Activated T-cell treated with anti-CD3 and anti-CD28 coated beads, Interleukin-2, amount 50 U/mL, for 48 hours (primary cell): ENCODE measurements around the gene CFAP77.
A peak's percentile ranks its signal among the peaks of the same experiment; 100 is the strongest.

Experiments
- DNase-seq, 2 experiments: peaks; one replicate each; pipeline ENCODE4 v3.0.0-alpha.2; 2020

CFAP77 gene

DNA sequence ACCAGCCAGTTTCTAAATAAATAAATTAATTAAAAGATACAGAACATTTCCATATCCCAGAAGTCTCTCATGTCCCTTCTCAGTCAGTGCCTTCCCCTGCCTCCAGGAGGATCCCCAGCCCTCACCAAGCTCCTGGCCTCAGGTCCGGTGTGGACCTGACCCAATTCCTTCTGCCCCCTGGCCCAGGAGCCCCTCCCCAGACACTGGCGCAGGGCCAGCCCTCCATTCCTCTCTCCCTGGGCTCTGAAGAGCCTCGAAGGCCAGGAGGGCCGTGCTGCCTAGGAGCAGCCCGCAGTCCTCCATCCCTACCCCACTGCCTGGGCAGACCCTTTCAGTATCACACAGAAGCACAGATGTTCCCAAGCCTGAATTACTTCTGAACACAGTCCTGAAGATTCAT lies 110.6 kb downstream of the CFAP77 start:
- no peak for DNase-seq

GRCh38 chr9:132525308-132526023 lies 115.5 kb downstream of the CFAP77 start:
- no peak for DNase-seq

DNA sequence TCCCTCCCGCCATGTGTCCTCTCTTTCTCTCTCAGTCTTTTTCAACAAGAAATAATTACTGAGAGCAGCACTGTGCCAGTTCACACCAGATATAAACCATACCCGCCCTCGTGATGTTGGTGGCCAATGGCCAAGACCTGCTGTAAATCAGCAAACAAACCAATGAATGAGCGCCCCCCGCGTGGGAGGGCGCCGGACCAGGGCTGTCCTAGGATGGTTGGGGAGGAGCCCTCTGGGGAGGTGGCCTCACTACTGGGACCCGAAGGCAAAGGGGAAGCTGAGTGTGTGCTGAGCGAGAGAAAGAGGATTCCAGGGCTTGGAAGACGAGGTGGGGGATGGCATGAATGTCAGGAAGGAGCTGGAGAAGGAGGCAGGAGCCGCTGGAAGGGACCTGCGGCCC lies 121.2 kb downstream of the CFAP77 start:
- DNase-seq = no peak

DNA sequence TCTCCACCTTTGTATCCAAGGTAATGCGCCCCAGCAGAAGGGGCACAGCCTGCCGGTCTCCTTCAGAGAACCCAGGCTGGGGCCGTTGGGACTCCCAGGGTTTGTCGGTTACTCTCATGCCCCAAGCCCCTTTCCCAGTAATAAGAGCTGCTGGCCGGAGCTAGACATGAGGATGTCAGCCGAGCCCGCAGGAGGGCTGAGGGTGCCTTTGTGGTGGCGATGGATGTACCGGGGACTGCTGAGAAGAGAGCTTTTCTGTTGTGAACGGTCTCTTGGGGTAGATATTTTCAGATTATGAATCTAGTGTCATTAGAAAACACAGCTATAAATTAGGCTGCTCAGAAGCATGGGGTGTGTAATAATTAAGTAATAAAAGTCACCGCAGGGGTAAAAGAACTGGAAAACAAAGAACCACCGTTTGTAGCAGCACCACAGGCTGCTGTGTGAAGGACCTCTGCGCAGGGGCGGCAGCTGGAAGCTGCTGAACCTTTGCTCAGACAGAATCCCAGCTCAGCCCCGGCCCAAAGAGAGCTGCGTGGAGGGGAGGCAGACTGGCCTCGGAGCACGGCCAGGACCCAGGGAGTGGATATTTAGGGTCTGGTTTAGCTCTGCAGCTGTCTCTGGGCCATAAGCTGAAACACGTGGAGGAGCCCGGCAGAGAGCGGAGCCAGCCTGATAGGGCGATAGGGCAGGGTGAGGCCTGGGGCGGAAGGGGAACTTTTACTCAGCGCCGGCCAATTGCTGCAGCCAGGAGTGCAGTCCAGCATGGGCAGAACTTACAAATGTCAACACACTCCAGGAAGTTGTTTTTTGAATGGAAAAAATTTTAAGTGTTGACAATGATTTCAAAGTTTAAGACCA lies 121.9 kb downstream of the CFAP77 start:
- DNase-seq = no peak

- DNase-seq = no peak
These were observed 124.8 kb downstream of the CFAP77 start for GRCh38 chr9:132534832-132535231.

DNA sequence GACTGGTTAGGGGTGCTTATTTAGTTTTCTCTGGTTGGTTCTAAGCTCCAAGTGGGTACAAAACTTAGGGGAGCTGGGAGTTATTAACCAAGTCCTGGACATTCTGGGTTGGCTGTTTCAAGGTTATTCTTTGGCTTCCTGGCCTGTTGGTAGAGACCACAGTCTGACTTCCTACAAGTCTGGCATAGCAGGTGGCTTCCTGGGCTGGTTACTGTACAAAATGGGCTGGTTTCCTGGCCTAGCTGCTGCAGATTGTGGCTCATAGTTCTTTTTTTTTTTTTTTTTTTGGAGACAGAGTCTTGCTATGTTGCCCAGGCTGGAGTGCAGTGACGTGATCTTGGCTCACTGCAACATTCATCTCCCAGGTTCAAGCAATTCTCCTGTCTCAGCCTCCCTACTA lies 126.1 kb downstream of the CFAP77 start:
- no peak for DNase-seq

- no peak for DNase-seq
These were observed 127.3 kb downstream of the CFAP77 start for GRCh38 chr9:132537352-132537751.

- DNase-seq = no peak
These were observed 128.1 kb downstream of the CFAP77 start for GRCh38 chr9:132538071-132538470.

DNA sequence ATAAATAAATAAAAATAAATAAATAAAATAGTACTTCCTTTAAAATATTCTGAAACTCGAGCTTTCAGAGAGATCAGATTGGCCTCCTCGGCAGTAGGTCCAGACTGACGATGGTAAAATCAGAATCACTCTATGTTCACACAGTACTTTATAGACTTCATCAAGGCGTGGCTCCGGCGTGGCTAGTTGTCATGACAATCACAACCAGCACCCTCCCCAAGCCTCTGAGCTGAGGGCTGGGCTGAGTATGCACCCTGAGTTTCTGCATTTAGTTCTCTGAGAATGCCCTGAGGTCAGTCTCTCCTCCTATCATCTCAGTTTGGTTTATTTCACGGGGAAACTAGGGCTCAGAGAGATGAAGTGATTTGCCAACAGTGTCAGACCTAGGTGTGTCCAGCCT lies 129.1 kb downstream of the CFAP77 start:
- no peak for DNase-seq

DNA sequence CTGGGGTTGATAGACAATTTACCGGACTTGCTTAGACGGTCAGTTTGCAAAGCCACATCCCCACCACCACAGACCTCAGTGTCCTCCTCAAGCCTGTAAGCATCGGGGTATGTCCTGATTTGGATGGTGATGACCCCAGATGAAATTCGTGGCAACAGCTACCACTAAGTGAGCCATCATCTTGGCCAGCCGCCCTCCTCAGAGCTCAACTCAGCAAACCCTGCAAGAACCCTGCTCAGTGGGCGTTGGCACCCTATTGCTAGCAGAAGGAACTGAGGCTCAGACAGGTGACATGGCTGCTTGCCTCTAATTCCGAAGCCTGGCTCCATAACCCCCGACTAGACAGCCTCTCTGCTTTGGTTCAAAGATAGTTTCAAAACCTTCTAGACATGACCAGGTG lies 131.0 kb downstream of the CFAP77 start:
- no peak for DNase-seq

DNA sequence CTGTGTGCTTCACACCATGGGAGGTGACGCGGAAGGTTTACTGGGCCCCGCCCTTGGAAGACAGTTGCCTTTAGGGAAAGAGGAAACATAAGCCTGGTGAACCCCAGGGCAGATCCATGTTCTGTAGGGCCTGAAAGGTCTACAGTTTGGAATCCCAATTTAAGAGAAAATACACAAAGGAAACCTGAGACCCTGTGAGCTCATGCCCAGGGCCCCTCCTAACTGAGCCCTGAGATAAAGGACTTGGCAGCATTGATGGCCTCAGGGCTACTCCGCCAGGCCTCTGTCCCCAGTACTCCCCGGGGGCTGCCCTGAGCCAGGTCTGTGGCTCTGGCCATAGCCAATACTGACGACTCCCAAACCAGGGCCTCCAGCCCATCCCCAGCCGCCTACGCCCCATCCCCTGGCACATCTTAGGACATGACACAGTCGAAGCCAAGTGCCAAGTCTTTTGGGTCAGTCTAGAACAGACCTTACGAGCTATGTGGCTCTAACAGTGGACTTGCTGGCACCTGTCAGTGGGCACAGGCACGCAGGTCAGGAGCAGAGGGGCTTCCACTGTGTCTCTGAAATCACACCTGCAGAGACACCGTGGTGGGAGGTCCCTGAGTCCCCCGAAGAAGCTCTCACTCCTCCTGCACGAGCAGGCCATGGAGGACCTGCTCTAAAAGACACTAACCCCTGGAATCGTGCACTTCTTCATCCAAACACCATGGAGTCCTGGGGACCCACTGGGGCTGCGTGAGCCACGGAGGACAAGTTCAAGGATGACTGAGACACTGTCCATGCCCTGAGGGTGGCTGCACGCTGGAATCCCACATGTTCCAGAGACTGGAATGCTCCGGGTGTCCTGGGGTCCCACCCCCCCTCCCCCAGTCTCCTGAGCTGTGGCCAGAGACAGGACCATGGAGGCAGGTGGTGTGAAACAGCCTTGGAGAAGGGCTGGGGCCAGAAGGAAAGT lies 132.1 kb downstream of the CFAP77 start:
- DNase-seq = no peak

GRCh38 chr9:132543251-132543650 lies 133.2 kb downstream of the CFAP77 start:
- DNase-seq = no peak

- no peak for DNase-seq
These were observed 133.9 kb downstream of the CFAP77 start for GRCh38 chr9:132543960-132544359.

- no peak for DNase-seq
These were observed 135.6 kb downstream of the CFAP77 start for GRCh38 chr9:132545578-132545977.

DNA sequence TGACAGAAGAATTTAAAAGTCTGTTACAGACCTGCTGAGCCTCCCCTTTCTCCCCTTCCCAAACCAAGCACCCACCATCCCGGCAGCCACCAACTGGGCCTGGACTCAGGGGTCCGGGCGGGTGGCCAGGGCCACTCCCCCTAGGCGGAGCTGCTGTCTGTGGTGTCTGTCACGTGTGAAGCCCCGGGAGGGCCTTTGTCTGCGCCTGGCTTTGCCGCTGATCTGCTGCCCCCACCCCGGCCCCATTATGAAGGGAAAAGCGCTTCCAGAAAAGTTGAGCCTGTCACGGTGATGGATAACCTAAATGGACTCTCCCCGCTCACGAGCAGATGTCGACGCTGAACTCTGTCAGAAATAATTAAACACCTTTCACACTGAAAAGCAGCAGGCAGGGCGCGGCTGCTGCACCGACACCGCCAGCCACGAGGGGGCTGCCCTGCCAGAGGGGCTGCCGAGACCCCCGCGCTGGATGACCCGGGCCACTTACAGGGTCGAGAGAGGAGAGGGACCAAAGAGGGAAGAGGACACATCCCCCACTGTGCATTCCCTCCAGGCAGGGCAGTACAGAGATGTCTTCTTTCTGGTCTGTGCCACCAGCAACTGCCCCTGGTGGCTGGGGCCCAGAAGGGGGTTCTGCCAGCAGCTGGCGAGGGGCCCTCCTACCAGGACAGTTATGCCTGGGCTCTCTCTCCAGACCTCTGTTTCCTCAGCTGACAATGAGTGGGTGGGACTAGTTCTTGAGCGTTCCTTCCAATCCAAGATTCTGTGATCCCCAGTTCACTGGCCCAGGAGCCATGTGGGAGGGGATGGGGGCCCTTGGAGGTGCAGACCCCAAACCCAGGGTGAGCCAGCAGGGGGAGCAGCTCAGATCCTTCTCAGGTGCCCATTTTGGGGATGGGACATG lies 136.4 kb downstream of the CFAP77 start:
- peak in 1 of 2 experiments; percentile 22 for DNase-seq

DNA sequence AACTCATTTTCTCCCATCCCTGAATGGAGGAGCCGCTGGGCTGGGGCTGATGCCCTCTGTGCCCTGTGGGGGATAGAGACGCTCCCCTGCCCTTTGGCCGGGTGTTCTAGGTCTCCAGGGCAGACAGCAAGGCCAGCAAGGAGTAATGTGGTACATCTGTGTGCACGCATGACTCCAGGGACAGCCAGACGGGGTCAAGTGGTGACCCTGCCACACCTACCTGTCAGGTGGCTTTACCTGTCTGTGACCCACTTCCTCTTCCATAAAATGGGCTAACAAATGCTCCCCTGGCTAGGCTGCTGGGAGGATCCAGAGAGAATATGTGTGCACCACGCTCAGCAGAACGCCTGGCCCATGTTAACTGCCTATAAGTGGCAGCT lies 137.0 kb downstream of the CFAP77 start:
- no peak for DNase-seq

GRCh38 chr9:132547436-132547835 lies 137.4 kb downstream of the CFAP77 start:
- no peak for DNase-seq

DNA sequence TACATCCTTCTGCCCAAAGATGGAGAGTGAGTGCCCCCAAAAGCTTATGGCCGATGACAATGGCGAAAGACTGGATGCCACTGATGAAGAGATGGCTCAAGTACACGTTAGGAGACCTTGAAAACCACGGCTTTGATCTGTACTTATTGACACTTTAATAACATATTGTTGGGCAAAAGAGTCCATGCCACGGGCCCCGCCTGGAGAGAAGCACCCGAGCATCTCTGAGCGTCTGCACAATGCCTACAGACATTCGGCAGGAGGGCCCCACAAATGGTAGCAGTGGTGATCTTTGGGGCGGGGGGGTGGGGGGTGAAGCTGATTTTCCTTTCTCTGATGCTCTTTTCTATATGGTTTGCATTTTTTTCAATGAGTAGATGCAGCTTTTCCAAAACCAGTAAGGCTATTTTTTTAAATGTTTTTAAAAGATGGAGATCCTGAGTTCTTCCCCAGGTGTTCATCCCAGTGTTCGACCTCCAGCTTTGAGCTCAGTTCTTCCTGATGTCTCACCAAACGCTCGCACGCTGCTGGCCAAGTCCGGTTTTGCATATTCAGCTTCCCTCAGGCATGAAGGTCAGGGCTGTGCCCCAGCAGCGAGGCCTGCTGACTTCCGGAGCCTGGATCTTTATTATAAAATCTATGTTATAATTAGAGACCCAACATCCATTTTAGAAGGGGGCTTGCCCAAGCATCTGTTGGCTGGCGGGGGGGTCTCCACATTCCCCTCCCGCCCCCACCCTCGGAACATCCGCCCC lies 138.1 kb downstream of the CFAP77 start:
- no peak for DNase-seq

- no peak for DNase-seq
These were observed 139.0 kb downstream of the CFAP77 start for GRCh38 chr9:132548751-132549640.

- no peak for DNase-seq
These were observed 141.5 kb downstream of the CFAP77 start for GRCh38 chr9:132551556-132551955.
